ENCODE data around the gene PLP2.
"Not testable (repeated sequence)": the region's sequence is repeated elsewhere in the genome, so short reads cannot be mapped to it uniquely, and the experiment has no call there.

The PLP2 gene

DNA sequence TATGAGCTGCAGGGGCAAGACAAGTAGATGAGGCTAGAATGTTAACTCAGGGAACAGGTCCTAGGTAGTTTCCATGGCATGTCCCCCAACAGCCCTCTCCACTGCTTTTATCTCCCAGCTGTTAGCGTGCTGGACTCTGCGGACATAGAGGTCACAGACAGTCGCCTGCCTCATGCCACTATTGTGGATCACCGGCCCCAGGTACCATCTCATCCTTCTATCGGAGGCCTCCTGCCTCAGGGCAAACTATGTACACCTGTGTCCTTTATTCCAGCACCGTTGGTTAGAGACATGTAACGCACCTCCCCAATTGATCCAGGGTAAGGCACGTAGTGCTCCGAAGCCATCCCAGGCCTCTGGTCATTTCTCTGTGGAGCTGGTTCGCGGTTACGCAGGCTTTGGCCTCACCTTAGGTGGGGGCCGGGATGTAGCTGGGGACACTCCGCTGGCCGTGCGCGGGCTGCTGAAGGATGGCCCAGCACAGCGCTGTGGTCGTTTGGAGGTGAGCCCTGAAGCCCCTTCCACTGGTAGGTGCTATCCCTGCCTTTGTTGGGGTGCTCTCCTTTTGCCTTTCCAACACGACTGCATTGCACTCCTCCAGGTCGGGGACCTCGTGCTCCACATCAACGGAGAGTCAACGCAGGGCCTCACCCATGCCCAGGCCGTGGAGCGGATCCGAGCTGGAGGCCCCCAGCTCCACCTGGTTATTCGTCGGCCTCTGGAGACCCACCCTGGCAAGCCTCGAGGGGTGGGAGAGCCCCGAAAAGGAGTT lies 6.9 kb upstream of the PLP2 start:
- no peak for DNase-seq

DNA sequence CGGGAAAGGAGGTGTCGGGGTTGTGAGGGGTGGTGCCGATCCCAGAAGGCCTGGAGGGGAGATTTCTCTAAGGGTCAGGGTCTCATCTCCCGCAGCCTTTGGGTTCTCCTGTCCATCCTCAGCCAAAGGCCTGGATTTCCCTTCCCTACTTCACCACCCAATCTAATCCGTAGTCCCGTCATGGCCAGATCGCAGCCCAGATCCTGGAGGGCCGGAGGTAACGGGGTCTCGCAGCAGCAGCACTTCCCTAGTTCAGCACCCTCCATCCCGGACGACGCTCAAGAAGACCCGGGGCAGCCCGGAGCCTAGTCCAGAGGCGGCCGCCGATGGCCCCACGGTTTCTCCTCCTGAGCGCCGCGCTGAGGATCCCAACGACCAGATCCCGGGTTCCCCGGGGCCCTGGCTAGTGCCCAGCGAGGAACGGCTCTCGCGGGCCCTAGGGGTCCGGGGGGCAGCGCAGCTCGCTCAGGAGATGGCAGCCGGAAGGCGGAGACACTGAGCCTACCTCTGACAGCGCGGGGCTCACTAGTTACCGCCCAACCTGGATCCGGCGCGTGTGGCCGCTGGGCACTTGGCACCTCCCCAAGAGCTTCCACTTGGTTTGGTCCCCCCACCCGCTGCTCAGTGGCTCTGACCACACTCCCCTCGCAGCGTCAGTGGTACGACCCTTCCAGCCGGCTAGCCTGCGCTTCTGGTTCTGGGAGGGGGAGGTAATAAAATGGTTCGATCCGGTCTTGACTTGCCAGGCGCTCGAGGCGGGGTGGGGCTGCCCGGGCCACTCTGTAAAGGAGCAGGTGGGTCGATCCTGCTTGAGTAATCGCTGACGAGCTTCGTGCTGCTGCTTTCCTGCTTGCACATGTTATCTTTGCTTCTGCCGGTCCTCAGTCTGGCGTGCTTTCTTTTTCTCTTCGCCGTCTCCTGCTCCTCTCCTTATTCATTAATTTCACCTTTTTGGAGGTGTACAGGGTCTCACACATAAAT lies 5.5 kb upstream of the PLP2 start:
- peak; percentile 60 for DNase-seq

DNA sequence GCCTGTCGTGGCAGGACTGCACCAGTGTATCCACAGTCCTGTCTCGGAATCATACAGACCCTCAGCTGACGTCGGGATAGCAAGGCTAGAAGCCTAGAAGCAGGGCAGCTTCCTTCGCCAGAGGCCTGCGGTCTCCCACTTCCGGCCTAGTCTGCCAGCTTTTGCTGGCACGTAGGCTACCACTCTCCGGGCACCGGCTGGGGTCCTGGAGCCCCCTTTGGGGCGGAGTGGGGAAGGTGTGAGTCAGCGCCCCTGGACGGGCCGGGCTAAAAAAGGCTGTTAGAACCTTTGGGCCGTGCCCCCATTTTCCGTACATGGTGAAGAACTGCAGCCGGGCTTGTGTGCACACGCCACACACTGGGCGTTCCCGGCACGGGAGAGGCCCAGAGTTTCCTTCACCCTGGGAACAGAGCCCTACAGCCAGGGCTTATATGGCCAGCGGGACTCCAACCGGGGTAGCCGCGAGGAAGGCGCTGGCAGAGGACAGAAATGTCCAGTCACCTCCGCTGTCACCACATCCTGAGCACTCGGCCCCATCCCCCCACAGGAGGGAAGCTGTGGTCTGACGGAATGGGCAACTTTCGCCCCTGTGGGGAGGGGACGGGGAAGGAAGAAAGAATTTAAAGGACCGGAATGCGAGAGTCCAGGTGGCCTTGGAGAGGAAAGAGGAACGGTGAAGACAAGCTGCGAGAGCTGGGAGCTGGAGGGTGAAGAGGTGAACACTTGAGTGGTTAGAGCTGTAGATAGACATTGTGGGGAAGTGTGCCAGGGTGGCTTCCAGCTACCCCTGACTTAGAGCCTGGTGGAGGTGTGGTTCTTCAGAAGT lies 4.6 kb upstream of the PLP2 start:
- peak; percentile 23 for DNase-seq

DNA sequence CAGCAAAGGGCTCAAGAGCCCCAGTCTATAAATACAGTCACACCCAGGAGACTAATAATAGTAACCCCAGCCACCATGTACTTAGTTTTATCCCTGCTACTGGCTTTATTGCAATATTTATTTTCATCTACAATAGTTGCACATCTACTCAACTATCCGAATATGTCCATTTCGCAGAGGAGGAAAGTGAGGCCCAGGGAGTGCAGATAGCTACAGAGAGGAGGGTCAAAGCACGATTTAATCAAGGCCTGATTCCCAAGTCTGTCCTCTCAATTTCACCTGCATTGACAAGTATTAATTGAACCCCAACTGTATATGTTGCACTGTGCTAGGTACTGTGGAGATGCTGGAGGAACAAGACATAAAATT lies 4.0 kb upstream of the PLP2 start:
- DNase-seq = no peak

DNA sequence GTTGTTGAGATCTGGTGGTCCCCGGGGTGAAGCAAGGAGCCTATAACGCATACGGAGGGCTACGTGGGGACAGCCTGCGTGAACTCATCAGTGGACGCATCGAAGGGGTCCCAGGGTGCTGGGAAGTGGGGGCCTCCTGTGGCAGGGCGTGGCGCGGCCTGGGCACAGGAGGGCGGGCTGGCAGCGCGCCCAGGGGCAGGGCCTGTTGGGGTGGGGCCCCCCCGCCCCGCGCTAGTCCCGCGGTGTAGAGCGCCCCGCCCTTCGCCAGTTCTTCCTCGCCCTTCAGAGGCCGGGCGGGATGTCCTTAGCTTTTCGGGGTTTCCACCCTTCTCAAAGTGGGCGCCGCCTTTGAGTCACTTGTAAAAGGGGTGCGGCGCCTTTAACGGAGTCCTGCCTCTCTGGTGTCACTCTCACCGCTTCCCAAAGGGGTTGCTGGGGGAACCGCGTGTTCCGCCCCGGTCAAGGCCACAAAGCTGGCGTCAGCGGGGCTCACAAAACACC lies 632 bp downstream of the PLP2 start:
- peak; percentile 1 for DNase-seq

DNA sequence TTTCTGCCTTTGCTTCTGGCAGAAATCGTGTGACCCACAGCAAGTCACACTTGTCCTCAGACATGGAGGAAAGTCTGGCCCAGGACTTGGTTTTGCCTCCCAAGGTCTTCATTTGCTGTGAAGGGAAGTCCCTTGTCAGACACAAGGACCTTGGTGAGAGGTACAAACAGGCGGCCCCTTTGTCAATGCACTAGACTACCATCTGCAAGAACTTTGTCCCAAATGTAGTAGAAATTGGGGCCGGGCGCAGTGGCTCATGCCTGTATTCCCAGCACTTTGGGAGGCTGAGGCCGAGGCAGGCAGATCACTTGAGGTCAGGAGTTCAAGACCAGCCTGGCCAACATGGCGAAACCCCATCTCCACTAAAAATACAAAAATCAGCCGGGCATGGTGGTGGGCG lies 1.8 kb downstream of the PLP2 start:
- not testable (repeated sequence) for DNase-seq

DNA sequence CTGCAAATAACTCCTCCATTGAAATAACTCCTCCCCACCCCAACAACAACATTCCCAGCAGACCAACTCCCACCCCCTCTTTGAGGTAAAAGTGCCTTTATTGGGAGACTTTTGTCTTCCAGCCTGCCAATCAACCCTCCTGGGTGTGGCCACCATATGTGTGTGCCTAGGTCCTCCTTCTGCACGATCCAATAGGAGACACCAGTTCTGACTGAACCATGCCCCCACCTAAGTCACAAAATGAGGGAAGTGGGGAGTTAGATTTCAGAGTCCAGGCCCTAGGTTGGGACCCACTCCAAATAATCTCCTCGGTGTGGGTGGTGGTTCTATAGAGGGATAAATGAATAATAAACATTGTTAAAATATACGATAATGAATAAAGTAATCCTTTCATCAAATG lies 3.0 kb downstream of the PLP2 start:
- no peak for DNase-seq

DNA sequence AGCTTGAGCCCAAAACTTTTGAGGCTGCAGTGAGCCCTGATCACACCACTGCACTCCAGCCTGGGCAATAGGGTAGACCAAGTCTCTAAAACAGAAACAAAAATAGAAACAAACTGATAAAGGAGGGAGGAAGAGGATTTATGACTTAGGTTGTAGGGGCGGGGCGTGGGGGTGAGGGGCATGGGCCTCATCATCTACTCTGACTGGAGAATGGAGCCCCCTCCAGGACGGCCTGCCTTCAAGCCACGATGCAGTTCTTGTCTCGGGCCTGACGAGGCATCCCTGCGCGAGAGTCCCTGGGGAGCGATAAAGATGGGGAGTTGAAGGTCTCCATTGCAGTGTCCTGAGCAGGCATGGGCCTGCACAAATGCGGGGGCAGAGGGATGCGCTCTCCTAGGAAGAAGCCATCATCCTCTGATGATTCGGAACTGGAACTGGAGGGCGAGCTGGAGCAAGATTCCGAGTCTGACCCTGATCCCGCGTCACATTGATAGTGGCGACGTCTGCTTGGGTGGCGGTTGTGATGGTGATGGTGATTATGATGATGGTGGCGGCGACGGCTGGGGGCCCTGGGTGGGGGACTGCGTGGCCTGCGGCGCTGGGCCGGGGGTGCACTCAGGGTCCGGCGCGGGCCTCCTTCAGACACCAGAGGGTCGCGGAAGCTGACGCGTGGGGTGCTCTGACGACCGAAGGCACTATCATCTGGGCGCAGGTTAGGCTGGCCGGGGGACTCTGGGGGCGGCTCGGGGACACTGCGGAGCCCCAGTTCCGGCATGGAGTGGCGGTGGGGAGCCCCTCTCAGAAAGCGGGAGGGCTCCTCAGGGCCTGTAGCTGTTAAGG lies 4.0 kb downstream of the PLP2 start:
- no peak for DNase-seq

DNA sequence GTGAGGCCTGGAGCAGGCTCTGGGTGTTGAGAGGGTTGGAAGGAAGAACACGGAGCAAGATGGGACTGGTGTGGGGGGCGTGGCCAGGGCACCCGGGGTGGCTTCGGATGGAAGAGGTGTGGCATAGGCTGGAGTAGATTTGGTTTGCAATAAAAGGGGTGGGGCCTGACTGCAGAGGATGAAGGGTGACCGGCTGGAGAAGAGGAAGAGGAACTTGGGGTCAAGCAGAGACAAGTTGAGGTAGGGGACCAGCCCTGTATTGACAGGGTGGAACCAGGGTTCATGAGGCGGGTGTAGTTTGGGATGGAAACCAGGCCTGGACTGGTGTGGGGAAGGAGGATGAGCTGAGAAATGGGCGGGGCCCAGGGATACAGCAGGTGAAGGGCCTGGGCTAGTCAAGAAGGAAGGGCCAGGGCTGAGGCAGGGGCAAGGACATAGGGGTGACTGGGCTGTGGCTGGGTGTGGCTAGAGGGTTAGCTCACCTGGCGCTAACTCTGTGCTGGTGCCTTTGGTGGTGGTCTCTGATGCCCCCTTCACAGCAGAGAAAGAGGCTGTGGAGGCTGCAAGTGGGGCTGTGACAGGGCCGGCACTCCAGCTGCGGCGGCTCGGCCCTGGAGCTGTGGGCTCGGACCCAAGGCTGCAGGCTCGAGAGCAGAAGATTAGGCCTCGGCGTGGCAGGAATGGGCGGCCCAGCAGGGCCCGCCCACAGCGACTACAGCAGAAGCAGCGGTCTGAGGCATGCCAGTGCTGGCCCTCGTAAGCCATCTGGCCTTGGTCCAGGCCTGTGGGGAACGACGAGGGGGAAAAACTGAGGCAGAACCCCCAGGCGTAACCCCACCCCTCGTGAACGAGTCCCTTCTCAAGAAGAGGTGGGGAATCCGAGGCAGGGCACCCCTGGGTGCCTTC lies 5.0 kb downstream of the PLP2 start:
- DNase-seq = no peak

DNA sequence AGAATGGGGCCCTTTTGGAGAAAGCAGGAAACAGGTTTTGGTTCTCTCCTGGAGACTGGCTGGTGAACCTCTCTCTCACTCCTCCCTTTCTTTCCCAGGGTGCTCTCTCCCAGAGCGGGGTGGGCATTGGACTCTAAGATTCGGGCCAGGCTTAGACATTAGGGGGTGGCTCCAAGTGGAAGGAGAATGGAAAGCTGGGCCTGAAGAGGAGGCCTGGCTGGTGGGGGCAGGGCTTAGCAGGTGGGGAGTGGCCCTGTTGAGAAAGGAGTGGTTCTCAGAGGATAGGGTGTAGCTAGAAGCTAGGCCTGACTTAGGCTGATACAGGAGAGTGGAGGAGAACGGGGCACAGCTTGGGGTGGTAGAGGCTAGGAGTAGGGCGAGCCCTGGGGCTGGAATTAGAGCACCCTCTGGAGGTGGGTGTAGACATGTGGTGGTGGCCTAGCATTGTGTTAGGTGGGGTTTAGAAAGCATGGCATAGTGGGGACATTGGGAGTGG lies 5.7 kb downstream of the PLP2 start:
- no peak for DNase-seq

DNA sequence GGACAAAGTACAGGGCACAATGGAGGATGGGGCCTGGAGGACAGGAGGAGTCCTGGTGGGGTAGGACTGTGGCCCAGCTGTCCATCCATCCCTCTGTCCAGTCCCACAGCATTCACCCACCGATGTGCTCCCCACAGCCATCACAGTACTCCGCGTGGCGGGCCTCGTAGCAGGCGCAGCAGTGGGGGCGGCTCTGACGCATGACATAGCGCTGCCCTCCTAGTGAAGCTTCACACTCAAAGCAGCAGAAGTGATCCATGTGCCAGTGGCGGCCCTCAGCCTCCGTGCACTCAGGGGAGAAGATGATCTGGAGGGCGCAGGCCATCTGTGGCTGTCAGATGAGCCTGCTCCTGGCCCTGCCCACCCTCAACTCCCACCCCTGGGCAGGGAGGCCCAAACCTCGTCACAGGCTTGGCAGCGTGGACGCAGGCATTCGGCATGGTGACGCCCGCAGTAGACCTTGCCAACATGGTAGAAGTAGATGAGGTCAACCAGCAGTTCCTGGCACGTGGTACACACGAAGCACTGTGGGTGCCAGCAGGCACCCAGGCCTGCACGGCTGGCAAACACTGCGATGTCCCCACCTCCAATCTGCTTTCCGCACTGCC lies 6.3 kb downstream of the PLP2 start:
- no peak for DNase-seq

DNA sequence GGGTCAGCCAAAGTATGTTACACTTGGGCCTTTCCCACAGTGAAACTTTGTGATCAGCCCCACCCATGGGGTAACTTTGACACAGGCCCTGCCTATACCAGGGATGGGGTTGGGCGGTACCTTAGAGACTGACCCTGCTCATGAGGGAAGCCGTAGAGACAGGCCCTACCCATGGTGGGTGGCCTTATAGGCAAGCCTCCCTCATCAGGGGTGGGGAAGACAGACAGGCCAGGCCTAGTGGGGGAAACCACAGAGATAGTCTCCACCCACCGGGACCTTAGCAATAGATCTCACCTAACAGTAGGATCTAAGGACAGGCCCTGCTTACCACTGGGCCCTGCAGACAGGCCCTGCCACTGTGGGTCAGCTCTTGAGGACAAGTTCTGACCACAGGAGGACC lies 6.8 kb downstream of the PLP2 start:
- DNase-seq = no peak

DNA sequence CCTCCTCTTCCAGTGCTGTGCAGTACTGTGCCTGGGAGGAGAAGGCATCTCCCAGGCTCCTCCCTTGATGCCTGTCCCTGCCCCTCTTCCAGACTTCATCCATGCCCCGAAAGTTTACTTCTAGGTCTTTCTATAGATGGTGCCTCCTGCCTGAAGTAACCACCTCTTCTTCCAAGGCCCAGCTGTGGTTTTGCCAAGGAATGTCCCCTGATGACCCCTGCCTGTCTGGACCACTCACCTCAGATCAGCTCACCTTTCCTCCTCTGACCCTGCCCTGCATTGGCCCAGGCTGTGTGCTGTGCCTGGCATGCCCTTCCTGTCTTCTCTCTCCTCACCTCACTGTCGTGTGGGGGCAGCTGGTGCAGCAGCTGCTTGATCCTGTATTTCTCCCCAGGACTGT lies 7.7 kb downstream of the PLP2 start:
- no peak for DNase-seq

DNA sequence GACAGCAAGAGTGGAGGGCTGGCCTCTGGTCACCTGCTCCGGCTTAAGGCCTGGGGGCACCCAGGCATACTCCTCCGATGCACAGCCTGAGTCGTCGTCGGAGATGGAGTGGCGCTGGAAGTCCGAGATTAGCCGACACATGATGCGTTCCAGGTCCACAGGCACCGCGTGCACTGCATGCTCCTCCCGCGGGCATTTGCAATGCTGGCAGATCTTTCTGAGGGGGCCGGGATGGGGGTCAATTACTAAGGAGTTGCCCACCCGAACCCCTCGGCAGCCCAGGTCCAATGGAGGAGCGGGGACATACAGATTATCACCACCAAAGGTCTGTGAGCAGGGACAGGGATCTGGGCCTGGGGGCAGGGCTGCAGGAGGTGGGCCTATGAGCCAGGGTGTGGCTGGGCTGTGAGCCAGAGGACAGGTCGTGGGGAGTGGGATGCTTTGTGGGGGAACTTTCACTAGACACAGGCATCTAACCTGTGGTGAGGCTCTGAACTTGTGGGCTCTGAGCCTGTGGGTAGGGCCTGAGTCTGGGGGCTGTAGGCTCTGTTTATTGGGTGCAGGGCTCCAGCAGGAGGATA lies 12.1 kb downstream of the PLP2 start:
- no peak for DNase-seq

DNA sequence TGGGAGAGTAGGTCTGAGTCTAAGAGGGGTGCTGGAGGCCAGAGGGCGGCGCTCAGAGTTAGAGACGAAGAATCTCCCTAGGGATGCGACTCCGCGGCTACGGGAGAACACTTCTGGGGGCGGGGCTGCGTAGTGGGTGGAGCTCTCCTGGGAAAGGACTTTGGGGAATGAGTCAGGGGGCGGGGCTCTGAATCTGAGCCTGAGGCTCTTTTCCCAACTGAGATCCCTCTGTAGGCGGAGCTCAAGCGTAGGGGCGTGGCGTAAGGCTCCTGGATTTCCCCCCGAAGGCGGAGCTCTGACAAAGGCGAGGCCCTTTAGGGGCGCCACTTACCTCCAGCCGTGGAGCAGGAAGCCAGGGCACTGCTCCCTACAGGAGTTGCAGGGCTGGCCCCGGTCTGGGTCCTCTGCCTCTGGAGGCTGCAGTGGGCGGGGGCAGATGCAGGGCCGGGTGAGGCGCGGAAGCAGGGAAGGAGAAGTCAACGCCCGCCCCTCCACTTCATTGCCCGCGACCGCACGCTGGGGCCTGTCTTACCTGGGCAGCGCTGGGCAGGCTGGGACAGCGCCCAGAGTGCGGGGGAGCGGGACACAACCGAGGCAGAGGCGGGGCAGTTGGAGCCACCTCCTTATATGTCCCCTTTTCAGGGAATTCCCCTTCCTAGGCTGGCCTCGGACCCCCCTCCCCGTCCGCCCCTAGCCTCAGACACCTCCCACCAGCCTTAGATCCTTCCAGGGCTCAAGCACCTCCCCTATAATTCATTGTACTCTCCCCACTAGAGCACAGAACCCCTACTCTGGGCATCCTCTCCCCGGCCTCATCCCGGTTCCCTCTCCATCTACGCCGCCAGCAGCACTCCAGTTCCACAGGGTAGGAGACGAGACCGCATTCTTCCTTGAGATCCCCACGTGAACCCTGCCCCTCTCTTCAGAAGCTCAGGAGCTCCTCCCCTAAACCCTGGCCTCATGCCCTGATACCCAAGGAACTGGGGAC lies 12.9 kb downstream of the PLP2 start:
- DNase-seq = peak; percentile 77

DNA sequence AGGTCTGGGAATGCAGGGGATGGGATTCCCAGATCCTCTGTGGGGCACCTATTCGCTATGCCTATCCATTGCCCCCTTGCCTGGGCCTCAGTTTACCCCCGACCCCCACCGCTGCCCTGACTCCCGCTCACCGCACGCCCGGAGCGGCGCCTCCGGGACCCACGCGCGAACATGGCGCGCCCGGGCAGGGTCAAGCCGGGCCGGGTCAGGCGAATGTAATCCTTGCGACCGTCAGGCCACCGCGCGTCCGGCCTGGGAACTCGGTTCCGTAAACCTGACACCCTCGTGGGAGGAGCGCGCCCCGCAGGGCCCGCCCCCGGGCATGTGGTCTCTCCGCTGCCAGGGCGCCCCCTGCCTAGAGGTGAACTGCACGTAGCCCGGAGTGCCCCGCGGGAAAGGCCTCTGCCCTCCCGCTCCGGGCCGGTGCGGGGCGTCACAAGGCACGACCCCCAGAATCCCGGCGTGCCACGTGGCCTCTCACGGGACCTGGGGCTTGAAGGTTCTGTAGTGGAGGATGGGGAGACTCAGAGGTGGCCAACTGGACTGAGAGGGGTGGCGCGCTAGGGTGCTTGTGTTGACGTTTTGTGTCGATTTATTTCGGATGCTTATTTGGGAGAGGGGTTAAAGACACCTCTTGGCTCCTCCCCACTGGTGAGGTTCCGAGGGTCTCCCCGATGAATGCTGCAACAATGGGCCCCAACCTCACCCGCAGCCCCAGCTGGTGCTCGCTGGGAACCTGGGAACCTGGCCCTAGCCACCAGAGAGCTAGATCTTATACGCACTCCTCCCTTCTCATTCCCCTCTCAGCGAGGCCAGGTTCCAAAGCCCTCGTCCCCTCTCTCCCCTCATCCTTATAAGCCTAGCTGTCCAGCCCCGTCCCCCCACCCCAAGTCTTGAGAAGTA lies 14.7 kb downstream of the PLP2 start, which contains the start of gene PRICKLE3:
Gene PRICKLE3, minus strand, starts transcription at position 249 of the 903 bp plus-strand sequence. Its CDS starts 76 bp downstream, at position 173.
- DNase-seq = peak; percentile 6

DNA sequence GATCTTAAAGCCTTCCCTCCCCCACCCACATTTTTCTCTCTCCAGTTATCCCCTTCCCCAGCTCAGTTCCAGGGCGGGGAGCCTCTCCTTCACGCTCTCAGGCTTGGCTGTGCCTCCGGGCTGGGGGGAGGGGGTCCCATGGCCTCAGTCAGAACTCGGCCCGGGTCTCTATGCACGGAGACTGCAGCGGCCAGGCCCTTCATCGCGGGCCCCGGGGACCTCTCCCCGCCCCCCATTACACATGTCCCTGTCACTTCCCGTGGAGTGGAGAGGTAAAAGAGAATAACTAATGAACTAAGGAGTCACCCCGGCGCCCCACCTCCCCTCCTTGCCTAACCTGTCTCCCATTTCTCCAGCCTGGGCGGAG lies 15.3 kb downstream of the PLP2 start:
- no peak for DNase-seq
